ENCODE data around the gene CTBP2. TPM values are rescaled to one million over a fixed set of nuclear protein-coding genes. Genes with fewer than 3 reads are reported as not detected.
A peak's percentile ranks its signal among the peaks of the same experiment; 100 is the strongest.

CTBP2 gene
- total RNA-seq, 6 experiments from 2014 or later: 3.2 to 8.2 (median 5.4) TPM

GRCh38 chr10:125012851-125013528 is 147.4 kb downstream of the CTBP2 start:
- Histone ChIP-seq H3K27ac (no peak overlapping the region), H3K36me3 (no peaks in the 10 kb centered on the region), H3K27me3 (no peaks in the 10 kb centered on the region), H3K9me3 (no peaks in the 10 kb centered on the region), H3K4me3 (no peak overlapping the region), H3K4me1 (peaks cover 0 to 4% (median 0%) of the 10 kb centered on the region in 4 donors)
- ATAC-seq (no peak), DNase-seq (no peak)
- WGBS (ENCODE audit: insufficient coverage, low coverage, low lambda C conversion rate, missing lambda C conversion rate): 26% methylated on average over 2 of the region's 15 CpGs
- TF ChIP-seq POLR2A (IDR thresholded peaks at IDR 0.05) (no peak), CTCF (IDR thresholded peaks at IDR 0.05) (no peak)
- intact Hi-C loops (cut with DNase I): no loop called here

GRCh38 chr10:125011926-125012705 is 148.2 kb downstream of the CTBP2 start:
- no peak for ATAC-seq
- DNase-seq: peak in 1 of 3 donors; percentile 17
- Histone ChIP-seq H3K36me3 (no peaks in the 10 kb centered on the region), H3K9me3 (no peaks in the 10 kb centered on the region), H3K4me1 (no peaks in the 10 kb centered on the region), H3K27me3 (no peaks in the 10 kb centered on the region), H3K4me3 (no peak overlapping the region), H3K27ac (no peak overlapping the region)
- WGBS (ENCODE audit: insufficient coverage, low coverage, low lambda C conversion rate, missing lambda C conversion rate): 96% methylated on average over 5 of the region's 27 CpGs
- intact Hi-C loops (cut with DNase I): no loop called here
- no peak for TF ChIP-seq POLR2A (IDR thresholded peaks at IDR 0.05)

GRCh38 chr10:125011171-125011925 is 149.0 kb downstream of the CTBP2 start:
- 83% methylated on average over 15 of the region's 16 CpGs for WGBS (ENCODE audit: insufficient coverage, low coverage, low lambda C conversion rate, missing lambda C conversion rate)
- no peaks in the 10 kb centered on the region for H3K36me3 ChIP-seq
- no peak overlapping the region for H3K27ac ChIP-seq
- no peak for ATAC-seq
- DNase-seq: no peak
- H3K9me3 ChIP-seq: no peaks in the 10 kb centered on the region
- H3K4me1 ChIP-seq: no peaks in the 10 kb centered on the region
- intact Hi-C loops (cut with DNase I): no loop called here
- H3K27me3 ChIP-seq: no peaks in the 10 kb centered on the region
- H3K4me3 ChIP-seq: no peak overlapping the region
- TF ChIP-seq POLR2A (IDR thresholded peaks at IDR 0.05): no peak
- no peak for TF ChIP-seq CTCF (IDR thresholded peaks at IDR 0.05)

- H3K27ac ChIP-seq: no peak overlapping the region
- DNase-seq: peak in 1 of 3 donors; percentile 1
- no peaks in the 10 kb centered on the region for H3K27me3 ChIP-seq
- WGBS (ENCODE audit: insufficient coverage, low coverage, low lambda C conversion rate, missing lambda C conversion rate): 88% methylated on average over 5 of the region's 5 CpGs
- H3K9me3 ChIP-seq: no peaks in the 10 kb centered on the region
- no peak overlapping the region for H3K4me3 ChIP-seq
- no peak for TF ChIP-seq CTCF (IDR thresholded peaks at IDR 0.05)
- no peaks in the 10 kb centered on the region for H3K4me1 ChIP-seq
- no peak for ATAC-seq
- intact Hi-C loops (cut with DNase I): no loop called here
- H3K36me3 ChIP-seq: no peaks in the 10 kb centered on the region
Observed at GRCh38 chr10:125010362-125010761, 150.0 kb downstream of the CTBP2 start.

Data from right lobe of liver (tissue), 6 donors.